ELF-1 (cell line): ENCODE results near the gene HELB.

Source experiments
- DNase-seq: peaks from one replicate; pipeline ENCODE4 v3.0.0-alpha.2; 2016; ENCODE audit warnings: low read depth, low spot score

The HELB gene

DNA sequence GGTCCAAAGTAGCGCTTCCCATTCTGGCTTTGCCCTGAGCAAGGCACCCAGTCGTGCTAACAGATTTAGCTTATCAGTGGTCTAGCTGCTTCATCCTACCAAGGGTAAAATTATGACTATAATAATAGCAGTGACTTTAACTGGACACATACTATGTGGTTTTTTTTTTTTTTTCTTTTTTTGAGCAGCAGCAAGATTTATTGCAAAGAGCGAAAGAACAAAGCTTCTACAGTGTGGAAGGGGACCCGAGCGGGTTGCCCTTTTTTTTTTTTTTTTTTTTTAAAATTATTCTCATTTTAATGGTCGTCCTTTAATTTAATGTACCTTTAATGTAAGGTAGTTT is 505 bp downstream of the HELB start:
- no peak for DNase-seq

- DNase-seq, result peak; percentile 3
Observed at GRCh38 chr12:66303316-66303804, 1.1 kb downstream of the HELB start.

GRCh38 chr12:66304296-66304900 is 2.1 kb downstream of the HELB start:
- DNase-seq, result no peak

GRCh38 chr12:66309606-66310005 is 7.3 kb downstream of the HELB start:
- no peak for DNase-seq

GRCh38 chr12:66312189-66312588 is 9.9 kb downstream of the HELB start:
- DNase-seq, result no peak

- DNase-seq, result no peak
Observed at GRCh38 chr12:66314278-66314677, 12.0 kb downstream of the HELB start.

GRCh38 chr12:66319266-66319954 is 17.1 kb downstream of the HELB start:
- no peak for DNase-seq

GRCh38 chr12:66320996-66321395 is 18.7 kb downstream of the HELB start:
- no peak for DNase-seq

GRCh38 chr12:66321435-66321834 is 19.1 kb downstream of the HELB start:
- no peak for DNase-seq

GRCh38 chr12:66323017-66323416 is 20.7 kb downstream of the HELB start:
- DNase-seq, result no peak

DNA sequence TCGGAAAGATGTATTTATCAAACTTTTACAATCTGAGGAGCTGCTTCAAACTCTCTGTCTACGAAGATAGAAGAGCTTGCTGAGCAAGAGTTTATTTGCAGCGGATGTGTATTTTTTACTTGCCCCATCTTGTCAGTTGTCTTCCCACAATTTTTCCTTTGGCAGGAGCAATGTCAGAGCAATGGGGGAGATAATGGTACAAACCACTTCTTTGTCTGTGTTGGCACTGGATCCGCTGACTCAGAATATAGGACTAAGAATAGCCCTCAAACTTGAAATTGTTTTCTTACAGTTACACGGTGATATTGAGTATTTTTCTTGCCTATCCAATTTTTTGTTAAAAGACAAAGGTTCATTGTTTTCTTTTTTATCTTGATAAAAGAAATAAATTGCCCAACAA is 27.6 kb downstream of the HELB start:
- DNase-seq, result no peak

DNA sequence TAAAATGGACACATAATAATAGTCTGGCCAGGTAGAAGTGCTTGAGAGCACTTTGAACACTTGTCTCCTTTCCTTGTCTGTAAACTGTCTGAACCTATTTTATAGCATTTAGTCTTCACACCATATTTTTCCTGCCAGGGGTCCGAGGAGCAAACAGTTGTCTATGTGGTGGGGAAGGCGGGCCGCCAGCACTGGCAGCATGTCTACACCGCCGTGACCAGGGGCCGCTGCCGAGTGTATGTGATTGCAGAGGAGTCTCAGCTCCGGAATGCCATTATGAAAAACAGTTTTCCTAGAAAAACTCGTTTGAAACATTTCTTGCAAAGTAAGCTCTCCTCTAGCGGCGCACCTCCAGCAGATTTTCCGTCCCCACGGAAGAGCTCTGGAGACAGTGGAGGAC is 28.7 kb downstream of the HELB start:
- no peak for DNase-seq

DNA sequence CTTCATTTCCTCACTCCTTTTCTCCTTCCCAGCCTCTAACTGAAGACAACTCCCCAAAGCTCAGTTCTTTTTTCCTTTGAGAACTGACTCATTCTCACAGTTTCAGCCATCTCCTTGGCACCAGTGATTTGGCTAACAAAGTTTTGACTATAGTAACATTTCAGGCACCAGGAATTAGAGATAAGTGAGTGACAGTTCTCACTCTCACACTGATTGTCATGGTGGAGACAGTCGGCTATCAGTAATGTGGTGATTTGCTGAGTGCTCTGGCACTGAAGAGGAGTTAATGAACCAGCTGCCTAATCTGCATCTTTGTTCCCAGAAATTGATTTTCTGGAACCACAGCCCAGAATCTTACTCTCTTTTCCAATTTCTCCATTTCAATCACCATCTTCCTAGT is 29.5 kb downstream of the HELB start:
- DNase-seq, result no peak

DNA sequence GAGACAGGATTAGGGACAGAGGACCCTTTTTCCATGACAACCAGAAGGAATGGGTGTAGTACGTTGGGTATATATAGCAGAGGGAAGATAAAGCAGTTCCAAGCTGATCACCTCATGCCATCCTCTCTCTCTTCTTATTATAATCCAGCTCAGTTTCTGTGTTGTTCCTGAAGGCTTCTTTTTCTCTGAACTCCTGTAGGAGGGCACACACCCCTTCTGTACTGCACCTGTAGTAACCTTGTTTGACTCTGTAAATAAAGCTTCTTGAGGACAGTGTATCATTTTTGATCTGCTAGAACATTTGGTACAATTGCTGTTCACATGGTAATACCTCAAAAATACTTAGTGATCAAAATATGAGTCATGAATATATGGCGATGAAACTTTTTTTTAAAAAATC is 33.5 kb downstream of the HELB start:
- DNase-seq, result no peak

DNA sequence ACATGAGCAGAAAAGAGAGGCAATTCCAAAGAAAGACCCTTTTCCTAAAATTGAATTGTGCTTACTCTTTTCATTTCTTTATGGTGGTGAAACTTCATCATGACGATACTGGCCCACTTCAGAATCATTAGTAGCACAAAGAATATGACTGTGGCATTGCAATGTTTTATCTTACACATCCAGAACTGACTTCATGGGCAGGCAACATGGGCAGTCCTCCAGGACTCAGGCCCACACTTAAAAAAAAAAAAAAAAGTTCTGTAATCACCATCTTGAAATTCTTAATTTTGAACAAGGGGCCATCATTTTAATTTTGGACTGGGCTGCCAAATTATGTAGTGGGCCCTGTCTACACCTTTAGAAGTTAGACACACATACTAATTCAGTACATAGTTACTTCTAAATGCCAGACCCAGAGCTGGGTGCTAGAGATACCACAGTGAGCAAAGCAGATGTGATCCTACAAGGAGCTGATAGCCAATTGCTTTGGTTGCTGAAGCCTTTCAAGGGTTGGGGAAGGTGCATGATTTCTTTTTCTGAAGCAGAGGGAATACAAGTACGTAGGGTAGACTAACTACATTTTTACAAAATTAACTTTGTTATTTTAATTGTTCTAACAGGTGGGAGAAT is 35.2 kb downstream of the HELB start:
- no peak for DNase-seq

- DNase-seq, result no peak
Observed at GRCh38 chr12:66340131-66340530, 37.8 kb downstream of the HELB start.

GRCh38 chr12:66341126-66341525 is 38.8 kb downstream of the HELB start:
- no peak for DNase-seq

DNA sequence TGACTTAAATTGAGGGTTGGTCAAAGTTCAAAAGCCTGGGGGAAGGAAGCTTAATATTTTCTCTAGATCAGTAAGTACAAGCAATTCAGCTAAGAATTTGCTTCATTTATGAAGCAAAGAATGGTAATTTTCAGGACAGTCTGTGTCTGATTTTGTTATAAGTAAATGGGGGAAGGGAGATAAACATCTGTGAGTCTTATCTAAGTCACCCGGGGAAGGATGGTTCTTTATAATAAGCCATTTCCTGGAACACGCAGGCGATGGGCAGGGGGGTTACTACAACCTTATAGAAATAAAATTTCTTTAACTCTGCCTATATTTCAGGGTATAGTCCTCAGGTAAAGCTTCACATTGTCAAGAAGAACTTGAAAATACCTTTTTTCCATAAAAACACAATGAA is 42.9 kb downstream of the HELB start:
- DNase-seq, result no peak

GRCh38 chr12:66345956-66346355 is 43.7 kb downstream of the HELB start:
- DNase-seq, result no peak

DNA sequence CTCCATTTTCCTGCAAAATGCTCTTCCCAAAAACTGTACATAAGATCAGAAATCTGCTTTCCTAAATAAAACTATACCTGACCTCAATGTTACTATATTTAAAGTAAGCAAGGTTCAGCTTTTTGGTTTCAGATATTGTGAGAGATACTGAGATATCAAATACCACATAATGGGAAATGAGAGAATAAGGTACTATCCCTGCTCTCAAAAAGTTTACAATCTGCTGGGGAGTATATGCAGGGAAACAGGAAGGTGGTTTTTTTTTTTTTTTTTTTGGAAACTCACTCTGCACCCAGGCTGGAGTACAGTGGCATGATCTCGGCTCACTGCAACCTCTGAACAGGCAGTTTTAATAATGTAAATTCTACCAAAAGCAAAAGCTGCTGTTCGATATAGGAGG is 49.0 kb downstream of the HELB start:
- DNase-seq, result no peak

DNA sequence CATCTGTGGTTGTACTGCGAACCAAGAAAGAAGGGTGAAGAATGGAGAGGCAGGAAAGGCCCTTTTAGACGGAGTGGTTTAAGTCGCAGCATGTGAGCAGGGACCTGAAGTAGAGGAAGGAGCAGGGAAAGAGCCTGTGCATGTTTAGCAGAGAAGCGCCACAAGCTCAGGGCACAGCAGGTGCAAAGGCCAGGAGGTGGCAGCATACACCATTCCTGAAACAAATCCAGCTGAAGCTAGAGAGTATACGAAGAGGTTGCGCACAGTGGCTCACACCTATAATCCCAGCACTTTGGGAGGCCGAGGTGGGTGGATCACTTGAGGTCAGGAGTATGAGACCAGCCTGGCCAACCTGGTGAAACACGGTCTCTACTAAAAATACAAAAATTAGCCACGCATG is 49.9 kb downstream of the HELB start:
- peak; percentile 82 for DNase-seq

DNA sequence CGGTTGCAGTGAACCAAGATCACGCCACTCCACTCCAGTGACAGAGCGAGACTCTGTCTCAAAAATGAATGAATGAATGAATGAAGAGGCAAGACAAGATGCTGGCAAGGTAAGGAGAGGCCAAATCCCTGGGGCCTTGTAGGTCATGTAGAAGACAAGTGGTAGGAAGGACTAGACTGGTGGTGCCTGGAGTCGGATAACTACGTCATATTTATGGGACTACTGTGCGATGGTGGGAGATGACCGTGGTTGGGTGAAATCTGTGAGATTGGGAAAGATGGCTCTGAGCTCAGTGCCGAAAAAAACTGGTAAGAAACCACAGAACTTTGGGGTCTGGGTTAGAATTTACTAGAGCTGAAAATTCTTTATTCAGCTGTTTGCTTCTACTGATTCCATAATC is 50.6 kb downstream of the HELB start:
- DNase-seq, result no peak

DNA sequence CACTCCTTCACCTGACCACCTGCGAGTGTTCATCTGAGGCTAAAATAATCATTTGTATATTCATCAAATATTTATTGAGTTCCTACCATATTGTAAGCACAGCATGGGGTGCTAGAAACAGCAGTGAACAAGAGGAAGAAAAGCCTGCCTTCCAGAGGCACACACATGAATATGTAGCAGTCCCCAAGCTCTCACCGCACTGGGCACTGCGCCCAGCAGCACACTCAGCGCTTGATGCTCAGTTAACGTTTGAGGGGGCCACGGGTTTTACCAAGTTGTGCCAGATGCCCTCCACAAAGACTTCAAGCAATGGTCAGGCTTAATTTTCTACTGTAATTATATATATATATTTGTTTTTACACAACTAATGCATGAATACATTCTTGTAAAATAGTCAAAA is 52.0 kb downstream of the HELB start:
- DNase-seq, result no peak
